ENCODE data around the gene ANK3.

Gene ANK3

GRCh38 chr10:60368875-60369546 lies 20.7 kb downstream of the ANK3 start:
- H3K4me3 ChIP-seq (ENCODE audit: low read depth, low read length) = no peak overlapping the region
- no peak overlapping the region for H2AK5ac ChIP-seq (ENCODE audit: low read length)
- H2AFZ ChIP-seq (ENCODE audit: insufficient read depth, low read length, poor library complexity) = no peak overlapping the region
- H3K9me3 ChIP-seq (ENCODE audit: insufficient read depth, low read depth, low read length) = no peaks in the 10 kb centered on the region
- H3K4ac ChIP-seq (ENCODE audit: low read depth, low read length) = no peak overlapping the region
- no peak overlapping the region for H2BK120ac ChIP-seq (ENCODE audit: insufficient read depth, low read length, poor library complexity)
- no peak overlapping the region for H3K9ac ChIP-seq (ENCODE audit: low read length)
- no peak overlapping the region for H4K8ac ChIP-seq (ENCODE audit: low read depth, low read length)
- H2BK12ac ChIP-seq (ENCODE audit: low read length) = no peak overlapping the region
- no peaks in the 10 kb centered on the region for H3K79me1 ChIP-seq (ENCODE audit: low read length)
- H3K4me1 ChIP-seq (ENCODE audit: control insufficient read depth in 1 of 2, insufficient read depth in 2 of 2, low read length in 2 of 2) = no peaks in the 10 kb centered on the region
- H3K36me3 ChIP-seq (ENCODE audit: control insufficient read depth in 1 of 2, insufficient read depth in 2 of 2, low read length in 2 of 2) = no peaks in the 10 kb centered on the region
- H3K18ac ChIP-seq (ENCODE audit: low read length) = no peak overlapping the region
- no peak overlapping the region for H4K12ac ChIP-seq (ENCODE audit: low read depth, low read length)
- H3K4me2 ChIP-seq (ENCODE audit: low read length) = no peak overlapping the region
- no CpG with 5 or more reads among the region's 5 CpGs for WGBS (ENCODE audit: extremely low coverage, insufficient coverage, insufficient read length)
- no peak overlapping the region for H3K14ac ChIP-seq (ENCODE audit: low read length)
- no peaks in the 10 kb centered on the region for H3K79me2 ChIP-seq (ENCODE audit: control insufficient read depth, insufficient read depth, low read length, poor library complexity)
- H3K27me3 ChIP-seq (ENCODE audit: insufficient read depth, low read length) = no peaks in the 10 kb centered on the region
- H3K27ac ChIP-seq (ENCODE audit: low read depth, low read length) = no peak overlapping the region
- no peak overlapping the region for H2BK5ac ChIP-seq (ENCODE audit: low read depth, low read length, poor library complexity)
- H3K23ac ChIP-seq (ENCODE audit: low read length) = no peak overlapping the region
- DNase-seq = no peak
- no peak overlapping the region for H4K91ac ChIP-seq (ENCODE audit: low read depth, low read length)

- Histone ChIP-seq H2BK12ac (ENCODE audit: low read length) (no peak overlapping the region), H3K14ac (ENCODE audit: low read length) (no peak overlapping the region), H4K12ac (ENCODE audit: low read depth, low read length) (no peak overlapping the region), H3K23ac (ENCODE audit: low read length) (no peak overlapping the region), H3K27ac (ENCODE audit: low read depth, low read length) (no peak overlapping the region), H2AK5ac (ENCODE audit: low read length) (no peak overlapping the region), H3K79me2 (ENCODE audit: control insufficient read depth, insufficient read depth, low read length, poor library complexity) (no peaks in the 10 kb centered on the region), H4K8ac (ENCODE audit: low read depth, low read length) (no peak overlapping the region), H2AFZ (ENCODE audit: insufficient read depth, low read length, poor library complexity) (no peak overlapping the region), H3K9me3 (ENCODE audit: insufficient read depth, low read depth, low read length) (no peaks in the 10 kb centered on the region), H3K79me1 (ENCODE audit: low read length) (no peaks in the 10 kb centered on the region), H3K4me1 (ENCODE audit: control insufficient read depth in 1 of 2, insufficient read depth in 2 of 2, low read length in 2 of 2) (no peaks in the 10 kb centered on the region), H3K18ac (ENCODE audit: low read length) (no peak overlapping the region), H3K4me3 (ENCODE audit: low read depth, low read length) (no peak overlapping the region), H3K36me3 (ENCODE audit: control insufficient read depth in 1 of 2, insufficient read depth in 2 of 2, low read length in 2 of 2) (no peaks in the 10 kb centered on the region), H3K4me2 (ENCODE audit: low read length) (no peak overlapping the region), H2BK5ac (ENCODE audit: low read depth, low read length, poor library complexity) (no peak overlapping the region), H3K9ac (ENCODE audit: low read length) (no peak overlapping the region), H3K27me3 (ENCODE audit: insufficient read depth, low read length) (no peaks in the 10 kb centered on the region), H4K91ac (ENCODE audit: low read depth, low read length) (no peak overlapping the region), H2BK120ac (ENCODE audit: insufficient read depth, low read length, poor library complexity) (no peak overlapping the region), H3K4ac (ENCODE audit: low read depth, low read length) (no peak overlapping the region)
- DNase-seq = no peak
- WGBS (ENCODE audit: extremely low coverage, insufficient coverage, insufficient read length) = no CpG with 5 or more reads among the region's 1 CpG
Measured at GRCh38 chr10:60367901-60368300, 21.8 kb downstream of the ANK3 start.

DNA sequence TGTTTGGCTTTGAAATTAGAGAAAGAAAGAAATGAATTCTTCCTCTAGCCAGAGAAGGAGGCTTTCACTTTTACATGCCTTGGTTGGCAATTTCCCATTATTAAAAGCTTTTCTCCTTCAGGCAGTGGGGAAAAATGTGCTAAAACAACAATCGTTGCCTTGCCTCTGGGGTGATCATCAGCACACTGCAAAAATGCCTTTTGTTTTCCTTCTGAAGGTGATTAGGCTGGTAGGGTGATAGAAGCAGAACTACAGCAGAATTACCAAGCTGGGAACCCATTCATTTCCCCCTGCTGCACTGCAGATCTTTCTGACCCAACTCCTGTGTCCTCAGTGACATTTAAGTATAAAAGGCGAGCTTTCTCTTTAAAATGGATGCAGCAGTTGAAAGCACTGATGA lies 22.2 kb downstream of the ANK3 start:
- H4K8ac ChIP-seq (ENCODE audit: low read depth, low read length) = no peak overlapping the region
- no peak for DNase-seq
- H4K12ac ChIP-seq (ENCODE audit: low read depth, low read length) = no peak overlapping the region
- no peak overlapping the region for H3K23ac ChIP-seq (ENCODE audit: low read length)
- H3K4me3 ChIP-seq (ENCODE audit: low read depth, low read length) = no peak overlapping the region
- no peak overlapping the region for H3K4ac ChIP-seq (ENCODE audit: low read depth, low read length)
- no peak overlapping the region for H3K14ac ChIP-seq (ENCODE audit: low read length)
- no peaks in the 10 kb centered on the region for H3K36me3 ChIP-seq (ENCODE audit: control insufficient read depth in 1 of 2, insufficient read depth in 2 of 2, low read length in 2 of 2)
- WGBS (ENCODE audit: extremely low coverage, insufficient coverage, insufficient read length) = no CpG with 5 or more reads among the region's 2 CpGs
- H2AK5ac ChIP-seq (ENCODE audit: low read length) = no peak overlapping the region
- no peak overlapping the region for H2AFZ ChIP-seq (ENCODE audit: insufficient read depth, low read length, poor library complexity)
- H3K9ac ChIP-seq (ENCODE audit: low read length) = no peak overlapping the region
- no peak overlapping the region for H3K27ac ChIP-seq (ENCODE audit: low read depth, low read length)
- H3K9me3 ChIP-seq (ENCODE audit: insufficient read depth, low read depth, low read length) = no peaks in the 10 kb centered on the region
- H2BK120ac ChIP-seq (ENCODE audit: insufficient read depth, low read length, poor library complexity) = no peak overlapping the region
- no peak overlapping the region for H4K91ac ChIP-seq (ENCODE audit: low read depth, low read length)
- no peak overlapping the region for H2BK5ac ChIP-seq (ENCODE audit: low read depth, low read length, poor library complexity)
- H3K4me1 ChIP-seq (ENCODE audit: control insufficient read depth in 1 of 2, insufficient read depth in 2 of 2, low read length in 2 of 2) = peaks cover 0 to 2% of the 10 kb centered on the region in 2 experiments
- H2BK12ac ChIP-seq (ENCODE audit: low read length) = no peak overlapping the region
- no peak overlapping the region for H3K4me2 ChIP-seq (ENCODE audit: low read length)
- no peak overlapping the region for H3K18ac ChIP-seq (ENCODE audit: low read length)
- H3K27me3 ChIP-seq (ENCODE audit: insufficient read depth, low read length) = no peaks in the 10 kb centered on the region
- H3K79me2 ChIP-seq (ENCODE audit: control insufficient read depth, insufficient read depth, low read length, poor library complexity) = no peaks in the 10 kb centered on the region
- no peaks in the 10 kb centered on the region for H3K79me1 ChIP-seq (ENCODE audit: low read length)

- no peak overlapping the region for H3K4me2 ChIP-seq (ENCODE audit: low read length)
- H2AFZ ChIP-seq (ENCODE audit: insufficient read depth, low read length, poor library complexity) = no peak overlapping the region
- H4K8ac ChIP-seq (ENCODE audit: low read depth, low read length) = no peak overlapping the region
- no peaks in the 10 kb centered on the region for H3K79me1 ChIP-seq (ENCODE audit: low read length)
- no peak overlapping the region for H3K9ac ChIP-seq (ENCODE audit: low read length)
- H3K36me3 ChIP-seq (ENCODE audit: control insufficient read depth in 1 of 2, insufficient read depth in 2 of 2, low read length in 2 of 2) = no peaks in the 10 kb centered on the region
- H3K23ac ChIP-seq (ENCODE audit: low read length) = no peak overlapping the region
- H3K4me3 ChIP-seq (ENCODE audit: low read depth, low read length) = no peak overlapping the region
- no peaks in the 10 kb centered on the region for H3K9me3 ChIP-seq (ENCODE audit: insufficient read depth, low read depth, low read length)
- no peak overlapping the region for H3K18ac ChIP-seq (ENCODE audit: low read length)
- H3K14ac ChIP-seq (ENCODE audit: low read length) = no peak overlapping the region
- no peak overlapping the region for H4K12ac ChIP-seq (ENCODE audit: low read depth, low read length)
- H3K27me3 ChIP-seq (ENCODE audit: insufficient read depth, low read length) = no peaks in the 10 kb centered on the region
- no peak overlapping the region for H2BK120ac ChIP-seq (ENCODE audit: insufficient read depth, low read length, poor library complexity)
- H2BK5ac ChIP-seq (ENCODE audit: low read depth, low read length, poor library complexity) = no peak overlapping the region
- H3K79me2 ChIP-seq (ENCODE audit: control insufficient read depth, insufficient read depth, low read length, poor library complexity) = no peaks in the 10 kb centered on the region
- no peak overlapping the region for H4K91ac ChIP-seq (ENCODE audit: low read depth, low read length)
- no peak overlapping the region for H2AK5ac ChIP-seq (ENCODE audit: low read length)
- no peak overlapping the region for H3K4ac ChIP-seq (ENCODE audit: low read depth, low read length)
- peaks cover 0 to 2% of the 10 kb centered on the region in 2 experiments for H3K4me1 ChIP-seq (ENCODE audit: control insufficient read depth in 1 of 2, insufficient read depth in 2 of 2, low read length in 2 of 2)
- no peak overlapping the region for H3K27ac ChIP-seq (ENCODE audit: low read depth, low read length)
- H2BK12ac ChIP-seq (ENCODE audit: low read length) = no peak overlapping the region
- DNase-seq = no peak
- no CpG with 5 or more reads among the region's 4 CpGs for WGBS (ENCODE audit: extremely low coverage, insufficient coverage, insufficient read length)
Measured at GRCh38 chr10:60367024-60367423, 22.7 kb downstream of the ANK3 start.

Measured in trophoblast cell (in vitro differentiated cells and primary cell).